Sigmoid colon (tissue), 7 donors: Measurements from ENCODE around the gene VAMP3. TPM values are rescaled to one million over a fixed set of nuclear protein-coding genes. Genes with fewer than 3 reads are reported as not detected.

Source experiments
- DNase-seq: peaks from one replicate; pipeline ENCODE4 v3.0.0-alpha.2; 2019
- H3K27ac ChIP-seq, 4 donors: fragments of 200-600 bp; sonication (generic); one replicate each; pipeline ENCODE4 v1.5.1; 2016 to 2019; ENCODE audit warnings: mild to moderate bottlenecking in 1 of 4
- H3K27me3 ChIP-seq, 3 donors: fragments of 200-600 bp; sonication (generic); one replicate each; pipeline ENCODE4 v1.5.1; 2019; ENCODE audit warnings: mild to moderate bottlenecking in 1 of 3
- H3K36me3 ChIP-seq, 4 donors: fragments of 200-600 bp; sonication (generic); one replicate each; pipeline ENCODE4 v1.5.1; 2016 to 2019
- H3K4me1 ChIP-seq, 4 donors: fragments of 200-600 bp; sonication (generic); one replicate each; pipeline ENCODE4 v1.5.1; 2017 to 2019
- H3K4me3 ChIP-seq, 4 donors: fragments of 200-600 bp; sonication (generic); one replicate each; pipeline ENCODE4 v1.5.1; 2017 to 2019; ENCODE audit warnings: mild to moderate bottlenecking in 2 of 4, moderate library complexity in 1 of 4
- H3K9me3 ChIP-seq, 4 donors: fragments of 200-600 bp in 3 of 4; sonication (generic) in 3 of 4; one replicate each; pipeline versions ENCODE4 v1.5.1 to v1.6.1; 2013 to 2019
- CTCF ChIP-seq, 4 experiments: fragments of 450-650 bp in 3 of 4; fragments of 200-600 bp in 1 of 4; IDR thresholded peaks; one replicate each; pipeline ENCODE4 v1.5.1; 2016 to 2019; ENCODE audit warnings: antibody characterized with exemption in 4 of 4, mild to moderate bottlenecking in 3 of 4, moderate library complexity in 2 of 4
- EP300 ChIP-seq, 4 donors: sonication (generic); formaldehyde crosslinking; IDR thresholded peaks; one replicate each; pipeline ENCODE4 v1.6.1; 2017; ENCODE audit warnings: antibody characterized with exemption in 4 of 4
- POLR2A ChIP-seq, 2 donors: fragments of 450-650 bp; IDR thresholded peaks; one replicate each; pipeline ENCODE4 v1.6.1; 2016; ENCODE audit warnings: antibody characterized with exemption in 2 of 2, mild to moderate bottlenecking in 2 of 2, moderate library complexity in 2 of 2
- POLR2AphosphoS5 ChIP-seq, 4 donors: sonication (generic); formaldehyde crosslinking; IDR thresholded peaks; one replicate each; pipeline ENCODE4 v1.6.1; 2017; ENCODE audit warnings: antibody characterized with exemption in 4 of 4
- WGBS, 2 donors: extraction: QIAGEN DNeasy Blood & Tissue Kit; methylation state at CpG; one replicate each; pipeline ENCODE4 v1.1.7; 2013; 5-methylcytosine and 5-hydroxymethylcytosine counted together
- intact Hi-C: fragments of 100-400 bp; cut with DNase I; formaldehyde crosslinking; loops from one replicate; pipeline ENCODE4 v1.15.1; 2023
- polyA plus RNA-seq, 3 donors: library from polyadenylated mRNA; stranded (reverse); fragments of 200-250 nt; gene quantifications; one replicate each; pipeline ENCODE4 v1.2.3, GENCODE V29; 2013
- total RNA-seq, 4 donors: library from RNA; depleted of rRNA; stranded (reverse); fragments of >200 nt; gene quantifications; one replicate each; pipeline ENCODE4 v1.1.0, GENCODE V29; 2016
- donor health status: healthy with polysubstance abuse.
- donor health status: Bipolar disorder and iron deficiency.
- donor health status: healthy.

Gene VAMP3
- total and polyA plus RNA-seq, 7 donors: 55.3 to 2,991 (median 113) TPM

DNA sequence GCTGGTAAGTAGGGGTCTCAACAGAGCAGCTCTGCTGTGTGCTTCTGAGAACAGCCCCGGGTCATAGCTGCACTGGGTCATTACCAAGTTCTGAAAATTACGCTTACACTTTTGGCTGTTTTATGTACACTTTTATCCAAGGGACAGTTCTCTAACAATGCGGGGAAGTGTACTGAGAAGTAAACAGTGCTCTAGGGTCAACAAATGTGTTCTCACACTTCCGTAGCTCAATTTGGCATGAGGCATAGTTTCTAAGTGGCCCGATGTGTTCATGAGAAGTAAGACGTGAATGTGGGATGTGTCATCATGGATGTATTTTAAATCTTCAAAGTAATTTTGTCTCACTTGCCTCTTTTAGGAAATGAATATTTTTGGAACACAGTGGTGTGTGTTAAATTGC is 10.9 kb upstream of the VAMP3 start:
- no peak for TF ChIP-seq POLR2A (IDR thresholded peaks at IDR 0.05)
- no peak for TF ChIP-seq EP300 (IDR thresholded peaks at IDR 0.05)
- no peak for TF ChIP-seq POLR2AphosphoS5 (IDR thresholded peaks at IDR 0.05)
- no peak for TF ChIP-seq CTCF (IDR thresholded peaks at IDR 0.05)
- WGBS, 2 donors: 81 to 86% methylated on average over 6 of the region's 6 CpGs
- no peak for DNase-seq
- no peak overlapping the region for H3K27ac ChIP-seq
- H3K36me3 ChIP-seq: no peaks in the 10 kb centered on the region
- no peaks in the 10 kb centered on the region for H3K4me1 ChIP-seq
- no peaks in the 10 kb centered on the region for H3K9me3 ChIP-seq
- no peaks in the 10 kb centered on the region for H3K27me3 ChIP-seq
- intact Hi-C loops: no loop called here
- H3K4me3 ChIP-seq: no peak overlapping the region

GRCh38 chr1:7761103-7761502 is 10.0 kb upstream of the VAMP3 start:
- Histone ChIP-seq H3K27ac (no peak overlapping the region), H3K9me3 (no peaks in the 10 kb centered on the region)
- DNase-seq: no peak

DNA sequence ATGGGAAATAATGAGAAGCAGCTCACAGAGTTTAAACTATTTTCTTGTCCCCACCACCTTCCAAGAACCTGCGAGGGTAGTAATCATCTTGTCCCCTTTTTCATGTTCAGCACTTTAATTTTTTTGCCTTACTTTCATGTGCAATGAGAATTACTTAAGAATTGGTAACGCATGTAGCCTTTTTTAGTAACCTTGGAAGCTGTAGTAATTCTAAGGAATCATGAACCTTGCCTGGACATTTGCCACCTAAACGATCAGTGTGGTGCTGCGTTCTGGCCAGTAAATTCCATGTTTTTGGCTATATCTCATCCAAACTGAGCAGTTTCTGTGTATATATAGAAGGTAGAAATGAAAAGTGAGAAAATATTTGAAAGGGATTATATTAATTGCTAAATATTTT is 3.9 kb upstream of the VAMP3 start:
- intact Hi-C loops: no loop called here
- H3K36me3 ChIP-seq: no peaks in the 10 kb centered on the region
- no peaks in the 10 kb centered on the region for H3K9me3 ChIP-seq
- no peak for DNase-seq
- peaks cover 0 to 6% (median 5%) of the 10 kb centered on the region in 4 donors for H3K4me1 ChIP-seq
- TF ChIP-seq CTCF (IDR thresholded peaks at IDR 0.05): no peak
- no peak for TF ChIP-seq EP300 (IDR thresholded peaks at IDR 0.05)
- TF ChIP-seq POLR2AphosphoS5 (IDR thresholded peaks at IDR 0.05): no peak
- TF ChIP-seq POLR2A (IDR thresholded peaks at IDR 0.05): no peak
- no peaks in the 10 kb centered on the region for H3K27me3 ChIP-seq
- no peak overlapping the region for H3K27ac ChIP-seq
- no peak overlapping the region for H3K4me3 ChIP-seq
- 25 to 78% methylated on average over 4 of the region's 4 CpGs for WGBS, 2 donors

More at GRCh38 chr1:7761103-7761502, 10.0 kb upstream of the VAMP3 start:
- Histone ChIP-seq H3K36me3 (no peaks in the 10 kb centered on the region), H3K4me3 (no peak overlapping the region), H3K4me1 (no peaks in the 10 kb centered on the region), H3K27me3 (no peaks in the 10 kb centered on the region)
- TF ChIP-seq POLR2A (IDR thresholded peaks at IDR 0.05) (no peak), POLR2AphosphoS5 (IDR thresholded peaks at IDR 0.05) (no peak), EP300 (IDR thresholded peaks at IDR 0.05) (no peak), CTCF (IDR thresholded peaks at IDR 0.05) (no peak)
- intact Hi-C loops: no loop called here
- 88 to 90% methylated on average over 3 of the region's 3 CpGs for WGBS, 2 donors

DNA sequence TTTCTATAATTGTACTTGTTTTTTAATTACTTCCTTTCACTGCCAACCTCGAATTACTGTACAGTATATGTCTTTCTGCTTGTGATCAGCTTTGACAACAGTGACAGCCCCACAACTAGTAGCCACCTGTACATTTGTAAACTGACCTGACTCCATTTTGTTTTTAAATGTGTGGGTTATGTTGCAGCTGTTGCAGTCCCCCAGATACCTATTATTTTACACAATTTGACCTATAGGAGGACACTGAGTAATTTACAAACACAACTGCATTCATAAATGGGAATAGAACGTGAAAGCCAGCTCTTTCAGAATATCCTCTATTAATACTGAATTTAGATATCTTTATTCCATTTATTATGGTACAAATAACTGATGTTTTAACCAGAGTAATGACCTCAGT is 2.5 kb upstream of the VAMP3 start:
- 50 to 53% methylated on average over 2 of the region's 2 CpGs for WGBS, 2 donors
- no peak for TF ChIP-seq POLR2A (IDR thresholded peaks at IDR 0.05)
- no peak for TF ChIP-seq EP300 (IDR thresholded peaks at IDR 0.05)
- TF ChIP-seq CTCF (IDR thresholded peaks at IDR 0.05): no peak
- no peak for TF ChIP-seq POLR2AphosphoS5 (IDR thresholded peaks at IDR 0.05)
- no peak for DNase-seq
- Histone ChIP-seq H3K36me3 (peaks cover 0 to 8% (median 0%) of the 10 kb centered on the region in 4 donors), H3K9me3 (no peaks in the 10 kb centered on the region), H3K4me3 (no peak overlapping the region), H3K27me3 (no peaks in the 10 kb centered on the region), H3K4me1 (peaks cover 0 to 19% (median 14%) of the 10 kb centered on the region in 4 donors), H3K27ac (no peak overlapping the region)
- intact Hi-C loops: no loop called here
